MM.1S (cell line): Measurements from ENCODE around the gene FIBP.

ENCODE experiments used
- CTCF ChIP-seq: fragments of 300-600 bp; sonication (generic); IDR thresholded peaks from 2 replicates; pipeline ENCODE4 v1.5.1; 2016; ENCODE audit warnings: antibody characterized with exemption, low read length, mixed read lengths
- EZH2 ChIP-seq: fragments of 300-600 bp; sonication (generic); optimal IDR thresholded peaks from 2 replicates; pipeline ENCODE3; 2017; ENCODE audit warnings: low read depth, mild to moderate bottlenecking, antibody characterized with exemption, low read length, mixed read lengths
- EZH2phosphoT487 ChIP-seq: fragments of 300-600 bp; sonication (generic); IDR thresholded peaks from 2 replicates; pipeline ENCODE4 v1.6.1; 2018; ENCODE audit warnings: antibody characterized with exemption, low read length

GRCh38 chr11:65912845-65913244, 24.6 kb upstream of the FIBP start:
- TF ChIP-seq CTCF = no peak
- TF ChIP-seq EZH2 = no peak
- no peak for TF ChIP-seq EZH2phosphoT487
